Progenitor cell of endocrine pancreas (in vitro differentiated cells): Measurements from ENCODE around the gene PDXP. TPM values are rescaled to one million over a fixed set of nuclear protein-coding genes. Genes with fewer than 3 reads are reported as not detected.

ENCODE experiments used
- DNase-seq: peaks from one replicate; pipeline ENCODE4 v3.0.0; 2021; ENCODE audit warnings: low spot score; ENCODE audit not compliant: unreplicated experiment
- H3K27ac Mint-ChIP-seq: 2 replicates; pipeline ENCODE4 v1.8.0; 2021; ENCODE audit warnings: mild to moderate bottlenecking, moderate library complexity, mixed read lengths
- H3K27me3 Mint-ChIP-seq: 2 replicates; pipeline ENCODE4 v1.8.0; 2021; ENCODE audit warnings: mixed read lengths
- H3K36me3 Mint-ChIP-seq: 2 replicates; pipeline ENCODE4 v1.8.0; 2022; ENCODE audit warnings: mixed read lengths; ENCODE audit not compliant: insufficient read depth
- H3K4me1 Mint-ChIP-seq: 2 replicates; pipeline ENCODE4 v1.8.0; 2021; ENCODE audit warnings: low read depth, mixed read lengths
- H3K4me3 Mint-ChIP-seq: 2 replicates; pipeline ENCODE4 v1.8.0; 2021; ENCODE audit warnings: low read depth, mild to moderate bottlenecking, moderate library complexity, mixed read lengths
- H3K9me3 Mint-ChIP-seq: 2 replicates; pipeline ENCODE4 v1.8.0; 2021; ENCODE audit warnings: low read depth, mixed read lengths
- total RNA-seq: library from RNA; stranded (reverse); gene quantifications from 2 replicates; pipeline ENCODE4 v1.2.1, GENCODE V29; 2021
- TF ChIP-seq, protein P1 (sequence below): fragments of 200-600 bp; sonication (generic); IDR thresholded peaks from one replicate; pipeline ENCODE4 v1.5.0; 2021; ENCODE audit warnings: antibody characterized with exemption, mild to moderate bottlenecking; ENCODE audit not compliant: unreplicated experiment

The PDXP gene
- total RNA-seq, 1 donor from 2014 or later = 17.7 TPM

DNA sequence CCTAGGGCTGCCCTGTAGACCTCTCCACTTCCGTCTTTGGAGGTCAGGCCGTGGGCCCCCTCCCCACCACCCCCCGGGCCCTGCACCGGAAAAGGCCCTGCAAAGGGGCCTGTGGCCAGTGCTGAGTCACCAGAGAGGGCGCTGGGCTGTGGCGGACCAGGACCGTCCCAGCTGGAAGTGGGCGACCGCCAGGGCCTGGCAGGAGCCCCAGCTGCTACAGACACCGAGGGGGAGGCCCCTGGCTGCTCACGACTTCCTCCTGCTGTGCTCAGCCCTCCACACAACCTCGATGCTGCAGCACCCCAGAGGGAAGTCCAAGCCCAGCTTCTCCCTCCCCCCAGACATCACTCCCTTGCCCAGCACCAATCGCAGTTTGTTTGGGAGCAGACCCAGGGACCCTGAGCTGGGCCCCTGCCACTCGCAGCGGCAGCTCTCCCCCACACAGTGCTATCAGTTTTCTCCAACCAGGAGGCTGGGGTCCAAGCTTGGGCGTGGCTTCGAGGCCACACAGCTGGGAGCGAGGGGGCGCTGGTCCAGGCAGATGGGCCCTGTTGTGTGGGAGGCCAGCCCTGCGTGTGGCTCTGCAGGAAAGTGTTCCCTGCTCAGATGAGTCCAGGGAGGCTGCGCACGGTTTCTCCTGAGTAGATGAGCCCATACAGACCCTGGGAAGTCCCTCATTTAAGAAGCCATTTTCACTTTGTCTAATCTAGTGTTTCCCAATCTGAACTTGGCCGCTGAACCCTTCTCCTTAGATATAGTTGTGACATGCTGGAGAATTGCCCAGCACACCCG is 24.7 kb upstream of the PDXP start:
- Mint-ChIP-seq H3K4me1 (peaks cover 20% of the 10 kb centered on the region), H3K27me3 (no peaks in the 10 kb centered on the region), H3K9me3 (no peaks in the 10 kb centered on the region), H3K4me3 (peak overlapping the region; percentile 21), H3K27ac (peak overlapping the region; percentile 88), H3K36me3 (no peaks in the 10 kb centered on the region)
- TF ChIP-seq, protein P1, sequence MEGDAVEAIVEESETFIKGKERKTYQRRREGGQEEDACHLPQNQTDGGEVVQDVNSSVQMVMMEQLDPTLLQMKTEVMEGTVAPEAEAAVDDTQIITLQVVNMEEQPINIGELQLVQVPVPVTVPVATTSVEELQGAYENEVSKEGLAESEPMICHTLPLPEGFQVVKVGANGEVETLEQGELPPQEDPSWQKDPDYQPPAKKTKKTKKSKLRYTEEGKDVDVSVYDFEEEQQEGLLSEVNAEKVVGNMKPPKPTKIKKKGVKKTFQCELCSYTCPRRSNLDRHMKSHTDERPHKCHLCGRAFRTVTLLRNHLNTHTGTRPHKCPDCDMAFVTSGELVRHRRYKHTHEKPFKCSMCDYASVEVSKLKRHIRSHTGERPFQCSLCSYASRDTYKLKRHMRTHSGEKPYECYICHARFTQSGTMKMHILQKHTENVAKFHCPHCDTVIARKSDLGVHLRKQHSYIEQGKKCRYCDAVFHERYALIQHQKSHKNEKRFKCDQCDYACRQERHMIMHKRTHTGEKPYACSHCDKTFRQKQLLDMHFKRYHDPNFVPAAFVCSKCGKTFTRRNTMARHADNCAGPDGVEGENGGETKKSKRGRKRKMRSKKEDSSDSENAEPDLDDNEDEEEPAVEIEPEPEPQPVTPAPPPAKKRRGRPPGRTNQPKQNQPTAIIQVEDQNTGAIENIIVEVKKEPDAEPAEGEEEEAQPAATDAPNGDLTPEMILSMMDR = peak; percentile 32
- DNase-seq = peak; percentile 41

DNA sequence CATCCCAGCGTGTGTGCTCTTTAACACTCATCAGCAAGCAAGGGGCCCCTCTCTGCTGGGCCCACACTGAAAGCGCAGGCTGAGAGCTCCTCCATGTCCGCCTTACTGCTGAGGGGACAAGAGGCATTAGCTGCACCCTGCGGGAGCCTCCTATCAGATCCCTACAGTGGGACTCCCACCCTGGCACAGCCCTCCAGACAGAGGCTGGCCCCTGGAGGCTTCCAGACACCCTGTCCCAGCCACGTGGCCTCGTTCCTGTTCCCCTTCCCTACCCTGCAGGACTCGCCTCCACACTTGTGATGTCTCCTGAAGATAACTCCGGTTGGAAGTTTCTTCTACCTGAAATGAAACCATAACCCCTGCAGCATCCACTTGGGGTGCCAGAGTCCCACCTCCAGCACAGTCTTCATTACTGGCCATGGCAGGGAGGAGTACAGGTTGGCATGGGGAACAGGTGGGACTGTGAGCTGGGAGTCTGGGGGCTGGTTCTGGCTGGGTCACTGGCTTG is 24.1 kb upstream of the PDXP start:
- H3K36me3 Mint-ChIP-seq = no peaks in the 10 kb centered on the region
- no peaks in the 10 kb centered on the region for H3K27me3 Mint-ChIP-seq
- peak overlapping the region; percentile 88 for H3K27ac Mint-ChIP-seq
- H3K4me1 Mint-ChIP-seq = peaks cover 20% of the 10 kb centered on the region
- no peak for DNase-seq
- TF ChIP-seq, protein P1 = no peak
- no peaks in the 10 kb centered on the region for H3K9me3 Mint-ChIP-seq
- H3K4me3 Mint-ChIP-seq = no peak overlapping the region

GRCh38 chr22:37635157-37635556 is 23.4 kb upstream of the PDXP start:
- no peaks in the 10 kb centered on the region for H3K9me3 Mint-ChIP-seq
- no peaks in the 10 kb centered on the region for H3K27me3 Mint-ChIP-seq
- no peak overlapping the region for H3K27ac Mint-ChIP-seq

GRCh38 chr22:37636186-37636948 is 22.2 kb upstream of the PDXP start:
- no peak overlapping the region for H3K4me3 Mint-ChIP-seq
- H3K36me3 Mint-ChIP-seq = no peaks in the 10 kb centered on the region
- TF ChIP-seq, protein P1 = no peak
- no peaks in the 10 kb centered on the region for H3K9me3 Mint-ChIP-seq
- DNase-seq = no peak
- H3K27ac Mint-ChIP-seq = no peak overlapping the region
- H3K4me1 Mint-ChIP-seq = peaks cover 23% of the 10 kb centered on the region
- H3K27me3 Mint-ChIP-seq = no peaks in the 10 kb centered on the region

More at GRCh38 chr22:37635157-37635556, 23.4 kb upstream of the PDXP start:
- no peak for DNase-seq
- H3K4me1 Mint-ChIP-seq = peaks cover 20% of the 10 kb centered on the region
- TF ChIP-seq, protein P1 = no peak
- H3K36me3 Mint-ChIP-seq = no peaks in the 10 kb centered on the region
- H3K4me3 Mint-ChIP-seq = no peak overlapping the region

DNA sequence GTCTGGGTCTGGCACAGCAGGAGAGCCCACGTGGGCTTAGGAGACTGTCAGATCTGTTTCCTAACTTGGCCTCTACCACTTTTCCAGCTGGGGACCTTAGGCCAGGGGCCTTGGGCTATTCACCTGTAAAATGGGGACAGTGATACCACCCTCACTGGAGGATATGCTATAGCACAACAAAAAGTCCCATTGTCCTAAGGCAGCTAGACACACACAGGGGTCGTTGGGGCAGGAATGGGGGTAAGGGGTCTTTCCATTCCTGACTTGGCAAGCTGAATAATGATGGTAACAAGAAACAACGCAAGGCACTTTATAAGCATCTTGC is 21.6 kb upstream of the PDXP start:
- Mint-ChIP-seq H3K27ac (no peak overlapping the region), H3K4me3 (no peak overlapping the region), H3K4me1 (peaks cover 23% of the 10 kb centered on the region), H3K9me3 (no peaks in the 10 kb centered on the region), H3K27me3 (no peaks in the 10 kb centered on the region), H3K36me3 (no peaks in the 10 kb centered on the region)
- no peak for DNase-seq
- TF ChIP-seq, protein P1 = no peak
